Measurements from ENCODE around the gene ZNF334. TPM values are rescaled to one million over a fixed set of nuclear protein-coding genes. Genes with fewer than 3 reads are reported as not detected.

Gene ZNF334
- total RNA-seq, 1 donor, result 5.8 TPM

GRCh38 chr20:46541229-46541935, 28.0 kb upstream of the ZNF334 start:
- Histone ChIP-seq H3K27me3 (ENCODE audit: insufficient read depth, low read length) (peaks cover 20% of the 10 kb centered on the region), H2AFZ (ENCODE audit: low read length) (no peak overlapping the region), H3K4me3 (ENCODE audit: insufficient read depth, low read length) (no peak overlapping the region), H3K9me3 (ENCODE audit: low read depth, low read length) (no peaks in the 10 kb centered on the region), H3K4me2 (ENCODE audit: insufficient read depth, low read length) (no peak overlapping the region), H3K4me1 (ENCODE audit: insufficient read depth, low read length) (peaks cover 3% of the 10 kb centered on the region), H3K36me3 (ENCODE audit: insufficient read depth, low read length) (no peaks in the 10 kb centered on the region), H4K20me1 (ENCODE audit: insufficient read depth, low read length) (no peaks in the 10 kb centered on the region), H3K27ac (ENCODE audit: low read depth, low read length) (no peak overlapping the region), H3K79me2 (ENCODE audit: insufficient read depth, low read length) (no peaks in the 10 kb centered on the region)
- DNase-seq (ENCODE audit: insufficient read length, low spot score, missing footprints), result no peak
- TF ChIP-seq CTCF (IDR thresholded peaks at IDR 0.05; ENCODE audit: extremely low read depth, low read depth, low read length), result no peak

- no peaks in the 10 kb centered on the region for H3K79me2 ChIP-seq (ENCODE audit: insufficient read depth, low read length)
- H3K4me2 ChIP-seq (ENCODE audit: insufficient read depth, low read length), result no peak overlapping the region
- H3K27me3 ChIP-seq (ENCODE audit: insufficient read depth, low read length), result peaks cover 20% of the 10 kb centered on the region
Measured at GRCh38 chr20:46539113-46539512, 25.8 kb upstream of the ZNF334 start.

GRCh38 chr20:46530640-46531039, 17.3 kb upstream of the ZNF334 start:
- H3K27me3 ChIP-seq (ENCODE audit: insufficient read depth, low read length), result no peaks in the 10 kb centered on the region
- no peak overlapping the region for H3K4me3 ChIP-seq (ENCODE audit: insufficient read depth, low read length)
- H3K4me1 ChIP-seq (ENCODE audit: insufficient read depth, low read length), result no peaks in the 10 kb centered on the region
- no peak for DNase-seq (ENCODE audit: insufficient read length, low spot score, missing footprints)
- no peaks in the 10 kb centered on the region for H4K20me1 ChIP-seq (ENCODE audit: insufficient read depth, low read length)
- TF ChIP-seq CTCF (IDR thresholded peaks at IDR 0.05; ENCODE audit: extremely low read depth, low read depth, low read length), result no peak
- no peak overlapping the region for H2AFZ ChIP-seq (ENCODE audit: low read length)
- no peak overlapping the region for H3K4me2 ChIP-seq (ENCODE audit: insufficient read depth, low read length)
- no peaks in the 10 kb centered on the region for H3K9me3 ChIP-seq (ENCODE audit: low read depth, low read length)
- H3K27ac ChIP-seq (ENCODE audit: low read depth, low read length), result no peak overlapping the region
- H3K79me2 ChIP-seq (ENCODE audit: insufficient read depth, low read length), result no peaks in the 10 kb centered on the region
- no peaks in the 10 kb centered on the region for H3K36me3 ChIP-seq (ENCODE audit: insufficient read depth, low read length)

More at GRCh38 chr20:46539113-46539512, 25.8 kb upstream of the ZNF334 start:
- Histone ChIP-seq H3K9me3 (ENCODE audit: low read depth, low read length) (no peaks in the 10 kb centered on the region), H3K4me3 (ENCODE audit: insufficient read depth, low read length) (no peak overlapping the region), H4K20me1 (ENCODE audit: insufficient read depth, low read length) (no peaks in the 10 kb centered on the region), H3K27ac (ENCODE audit: low read depth, low read length) (no peak overlapping the region), H3K4me1 (ENCODE audit: insufficient read depth, low read length) (no peaks in the 10 kb centered on the region), H2AFZ (ENCODE audit: low read length) (no peak overlapping the region), H3K36me3 (ENCODE audit: insufficient read depth, low read length) (no peaks in the 10 kb centered on the region)
- peak; percentile 11 for TF ChIP-seq CTCF (IDR thresholded peaks at IDR 0.05; ENCODE audit: extremely low read depth, low read depth, low read length)
- no peak for DNase-seq (ENCODE audit: insufficient read length, low spot score, missing footprints)

DNA sequence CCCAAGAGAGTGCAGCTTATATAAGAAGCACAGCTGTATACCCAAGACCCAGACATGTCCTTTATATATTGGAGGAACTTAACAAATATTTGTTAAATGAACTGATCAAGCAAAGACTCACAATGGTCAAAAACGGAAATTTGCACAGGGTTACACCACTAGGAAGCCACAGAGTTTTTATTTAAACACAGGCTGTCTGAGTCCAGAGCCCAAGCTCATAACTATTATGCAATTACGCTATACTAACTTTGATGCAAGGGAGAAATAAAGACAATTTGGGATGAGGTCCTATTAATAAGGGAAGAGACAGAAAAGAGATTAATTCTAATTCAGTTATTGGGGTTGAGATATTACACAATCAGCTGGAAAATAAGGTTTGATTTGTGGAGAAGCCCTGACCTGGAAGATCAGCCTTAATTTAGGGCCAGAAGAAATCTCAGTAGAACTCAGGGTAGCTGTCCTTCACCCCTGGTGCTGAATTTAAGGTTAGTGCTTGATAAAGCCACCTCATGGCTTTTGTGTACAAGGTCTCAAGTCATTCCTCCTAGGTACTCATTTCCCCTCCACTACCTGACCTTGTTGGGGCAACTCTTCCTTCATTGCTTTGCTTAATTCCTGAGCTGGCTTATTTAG, 10.5 kb upstream of the ZNF334 start:
- H3K9me3 ChIP-seq (ENCODE audit: low read depth, low read length), result no peaks in the 10 kb centered on the region
- H3K4me3 ChIP-seq (ENCODE audit: insufficient read depth, low read length), result no peak overlapping the region
- no peak for DNase-seq (ENCODE audit: insufficient read length, low spot score, missing footprints)
- H3K4me1 ChIP-seq (ENCODE audit: insufficient read depth, low read length), result no peaks in the 10 kb centered on the region
- H3K27me3 ChIP-seq (ENCODE audit: insufficient read depth, low read length), result no peaks in the 10 kb centered on the region
- no peaks in the 10 kb centered on the region for H3K36me3 ChIP-seq (ENCODE audit: insufficient read depth, low read length)
- H4K20me1 ChIP-seq (ENCODE audit: insufficient read depth, low read length), result no peaks in the 10 kb centered on the region
- no peak overlapping the region for H3K4me2 ChIP-seq (ENCODE audit: insufficient read depth, low read length)
- H2AFZ ChIP-seq (ENCODE audit: low read length), result no peak overlapping the region
- H3K79me2 ChIP-seq (ENCODE audit: insufficient read depth, low read length), result no peaks in the 10 kb centered on the region
- H3K27ac ChIP-seq (ENCODE audit: low read depth, low read length), result no peak overlapping the region
- no peak for TF ChIP-seq CTCF (IDR thresholded peaks at IDR 0.05; ENCODE audit: extremely low read depth, low read depth, low read length)
